ENCODE measurements around the gene NHLRC1.

NHLRC1 gene

GRCh38 chr6:18148304-18149025, 26.0 kb upstream of the NHLRC1 start:
- no peak overlapping the region for H3K4me3 Mint-ChIP-seq
- H3K36me3 Mint-ChIP-seq = peaks cover 53% of the 10 kb centered on the region
- DNase-seq (ENCODE audit: low spot score in 2 of 2) = no peak
- ATAC-seq = no peak
- no peak overlapping the region for H3K27ac Mint-ChIP-seq
- no peaks in the 10 kb centered on the region for H3K9me3 Mint-ChIP-seq
- H3K4me1 Mint-ChIP-seq = peaks cover 18% of the 10 kb centered on the region

GRCh38 chr6:18147616-18148015, 25.1 kb upstream of the NHLRC1 start:
- peaks cover 52% of the 10 kb centered on the region for H3K36me3 Mint-ChIP-seq
- DNase-seq (ENCODE audit: low spot score in 2 of 2) (no peak), ATAC-seq (no peak)
- H3K27ac Mint-ChIP-seq = no peak overlapping the region
- H3K9me3 Mint-ChIP-seq = no peaks in the 10 kb centered on the region
- H3K4me1 Mint-ChIP-seq = peaks cover 16% of the 10 kb centered on the region
- H3K4me3 Mint-ChIP-seq = no peak overlapping the region

- ATAC-seq (peak; percentile 95), DNase-seq (ENCODE audit: low spot score in 2 of 2) (no peak)
- H3K9me3 Mint-ChIP-seq = no peaks in the 10 kb centered on the region
- peaks cover 14% of the 10 kb centered on the region for H3K4me1 Mint-ChIP-seq
- peaks cover 53% of the 10 kb centered on the region for H3K36me3 Mint-ChIP-seq
- H3K4me3 Mint-ChIP-seq = no peak overlapping the region
- no peak overlapping the region for H3K27ac Mint-ChIP-seq
These were observed 24.7 kb upstream of the NHLRC1 start for GRCh38 chr6:18147160-18147559.

- Mint-ChIP-seq H3K4me3 (no peak overlapping the region), H3K27ac (no peak overlapping the region), H3K9me3 (no peaks in the 10 kb centered on the region), H3K36me3 (peaks cover 78% of the 10 kb centered on the region), H3K4me1 (peaks cover 13% of the 10 kb centered on the region)
- no peak for DNase-seq (ENCODE audit: low spot score in 2 of 2)
- no peak for ATAC-seq
These were observed 20.0 kb upstream of the NHLRC1 start for GRCh38 chr6:18142591-18142861.

GRCh38 chr6:18141805-18142590, 19.5 kb upstream of the NHLRC1 start:
- peaks cover 8% of the 10 kb centered on the region for H3K4me1 Mint-ChIP-seq
- H3K36me3 Mint-ChIP-seq = peaks cover 78% of the 10 kb centered on the region
- no peak overlapping the region for H3K27ac Mint-ChIP-seq
- DNase-seq (ENCODE audit: low spot score in 2 of 2) (no peak), ATAC-seq (no peak)
- no peaks in the 10 kb centered on the region for H3K9me3 Mint-ChIP-seq
- no peak overlapping the region for H3K4me3 Mint-ChIP-seq

GRCh38 chr6:18139935-18140621, 17.6 kb upstream of the NHLRC1 start:
- Mint-ChIP-seq H3K36me3 (peaks cover 78% of the 10 kb centered on the region), H3K4me1 (peaks cover 7% of the 10 kb centered on the region), H3K9me3 (no peaks in the 10 kb centered on the region), H3K4me3 (no peak overlapping the region), H3K27ac (peak overlapping the region; percentile 30)
- DNase-seq (ENCODE audit: low spot score in 2 of 2) = no peak
- ATAC-seq = no peak

- ATAC-seq (no peak), DNase-seq (ENCODE audit: low spot score in 2 of 2) (no peak)
- Mint-ChIP-seq H3K4me3 (no peak overlapping the region), H3K9me3 (no peaks in the 10 kb centered on the region), H3K27ac (no peak overlapping the region), H3K36me3 (peaks cover 76% of the 10 kb centered on the region), H3K4me1 (peaks cover 7% of the 10 kb centered on the region)
These were observed 16.4 kb upstream of the NHLRC1 start for GRCh38 chr6:18138906-18139305.

- Mint-ChIP-seq H3K36me3 (peaks cover 85% of the 10 kb centered on the region), H3K4me1 (no peaks in the 10 kb centered on the region), H3K4me3 (no peak overlapping the region), H3K9me3 (no peaks in the 10 kb centered on the region), H3K27ac (no peak overlapping the region)
- ATAC-seq (no peak), DNase-seq (ENCODE audit: low spot score in 2 of 2) (no peak)
These were observed 13.8 kb upstream of the NHLRC1 start for GRCh38 chr6:18136260-18136659.

GRCh38 chr6:18135171-18135570, 12.7 kb upstream of the NHLRC1 start:
- Mint-ChIP-seq H3K4me3 (no peak overlapping the region), H3K27ac (no peak overlapping the region), H3K9me3 (no peaks in the 10 kb centered on the region), H3K36me3 (peaks cover 85% of the 10 kb centered on the region), H3K4me1 (no peaks in the 10 kb centered on the region)
- DNase-seq (ENCODE audit: low spot score in 2 of 2) (no peak), ATAC-seq (no peak)

- Mint-ChIP-seq H3K4me1 (no peaks in the 10 kb centered on the region), H3K27ac (no peak overlapping the region), H3K4me3 (no peak overlapping the region), H3K36me3 (peaks cover 63% of the 10 kb centered on the region), H3K9me3 (no peaks in the 10 kb centered on the region)
- DNase-seq (ENCODE audit: low spot score in 2 of 2) = no peak
- ATAC-seq = no peak
These were observed 9.9 kb upstream of the NHLRC1 start for GRCh38 chr6:18132346-18132745.

- H3K27ac Mint-ChIP-seq = no peak overlapping the region
- H3K9me3 Mint-ChIP-seq = no peaks in the 10 kb centered on the region
- no peak for ATAC-seq
- DNase-seq (ENCODE audit: low spot score in 2 of 2) = no peak
- no peak overlapping the region for H3K4me3 Mint-ChIP-seq
- peaks cover 7% of the 10 kb centered on the region for H3K4me1 Mint-ChIP-seq
- peaks cover 15% of the 10 kb centered on the region for H3K36me3 Mint-ChIP-seq
These were observed 3.6 kb upstream of the NHLRC1 start for GRCh38 chr6:18126121-18126520.

- H3K4me3 Mint-ChIP-seq = peak overlapping the region; percentile 63
- peaks cover 7% of the 10 kb centered on the region for H3K4me1 Mint-ChIP-seq
- no peak for DNase-seq (ENCODE audit: low spot score in 2 of 2)
- H3K27ac Mint-ChIP-seq = no peak overlapping the region
- no peaks in the 10 kb centered on the region for H3K9me3 Mint-ChIP-seq
- H3K36me3 Mint-ChIP-seq = no peaks in the 10 kb centered on the region
- ATAC-seq = no peak
These were observed 823 bp downstream of the NHLRC1 start for GRCh38 chr6:18121580-18122127.

GRCh38 chr6:18119236-18119635, 3.2 kb downstream of the NHLRC1 start:
- H3K27ac Mint-ChIP-seq = no peak overlapping the region
- H3K36me3 Mint-ChIP-seq = peaks cover 8% of the 10 kb centered on the region
- DNase-seq (ENCODE audit: low spot score in 2 of 2) = no peak
- H3K4me3 Mint-ChIP-seq = no peak overlapping the region
- H3K4me1 Mint-ChIP-seq = peaks cover 18% of the 10 kb centered on the region
- no peaks in the 10 kb centered on the region for H3K9me3 Mint-ChIP-seq
- no peak for ATAC-seq

- Mint-ChIP-seq H3K4me1 (peaks cover 18% of the 10 kb centered on the region), H3K4me3 (no peak overlapping the region), H3K9me3 (no peaks in the 10 kb centered on the region), H3K27ac (no peak overlapping the region), H3K36me3 (peaks cover 8% of the 10 kb centered on the region)
- ATAC-seq (no peak), DNase-seq (ENCODE audit: low spot score in 2 of 2) (no peak)
These were observed 4.1 kb downstream of the NHLRC1 start for GRCh38 chr6:18118330-18118729.

GRCh38 chr6:18117136-18117535, 5.3 kb downstream of the NHLRC1 start:
- Mint-ChIP-seq H3K4me3 (no peak overlapping the region), H3K27ac (no peak overlapping the region), H3K4me1 (peaks cover 12% of the 10 kb centered on the region), H3K36me3 (peaks cover 8% of the 10 kb centered on the region), H3K9me3 (no peaks in the 10 kb centered on the region)
- DNase-seq (ENCODE audit: low spot score in 2 of 2) (no peak), ATAC-seq (no peak)
